ENCODE measurements around the gene LHX6.

Gene LHX6

DNA sequence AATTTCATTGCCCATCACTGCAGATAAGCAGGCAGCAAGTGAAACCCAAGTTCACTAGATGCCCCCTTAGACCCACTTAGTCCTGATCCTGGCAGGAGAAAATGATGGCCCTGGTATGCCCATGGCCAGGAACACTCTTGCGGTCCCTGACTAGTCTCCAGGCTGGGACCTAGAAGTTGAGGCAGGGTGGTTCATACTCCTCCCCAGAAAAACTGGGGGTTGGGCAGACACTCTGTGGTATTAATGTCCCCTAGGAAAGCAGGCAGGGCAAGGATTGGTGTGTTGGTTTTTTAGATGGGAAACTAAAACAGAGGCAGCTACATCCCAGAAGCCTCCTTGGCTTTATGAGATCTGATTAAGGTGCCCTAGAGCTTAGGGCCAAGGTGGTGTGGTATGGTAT is 13.1 kb downstream of the LHX6 start:
- DNase-seq = no peak

DNA sequence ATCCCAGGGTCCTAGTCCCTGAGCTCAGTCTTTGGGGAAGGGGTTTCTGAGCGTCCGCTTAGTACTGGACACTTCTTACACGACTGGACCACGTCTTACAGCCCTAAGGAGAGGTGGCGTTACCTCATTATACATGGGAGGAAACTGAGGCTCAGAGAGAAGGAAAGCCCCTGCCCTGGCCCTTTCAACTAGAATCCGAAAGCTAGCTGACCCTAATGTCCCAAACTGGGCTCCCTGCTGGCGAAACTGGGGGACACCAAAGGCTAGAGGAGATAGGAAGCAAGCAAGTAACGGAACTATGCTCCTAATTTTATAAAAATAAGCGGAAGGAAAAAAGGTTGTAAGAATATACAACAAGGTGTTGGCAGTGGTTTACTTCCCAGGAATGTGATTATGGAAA is 14.2 kb downstream of the LHX6 start:
- no peak for DNase-seq

DNA sequence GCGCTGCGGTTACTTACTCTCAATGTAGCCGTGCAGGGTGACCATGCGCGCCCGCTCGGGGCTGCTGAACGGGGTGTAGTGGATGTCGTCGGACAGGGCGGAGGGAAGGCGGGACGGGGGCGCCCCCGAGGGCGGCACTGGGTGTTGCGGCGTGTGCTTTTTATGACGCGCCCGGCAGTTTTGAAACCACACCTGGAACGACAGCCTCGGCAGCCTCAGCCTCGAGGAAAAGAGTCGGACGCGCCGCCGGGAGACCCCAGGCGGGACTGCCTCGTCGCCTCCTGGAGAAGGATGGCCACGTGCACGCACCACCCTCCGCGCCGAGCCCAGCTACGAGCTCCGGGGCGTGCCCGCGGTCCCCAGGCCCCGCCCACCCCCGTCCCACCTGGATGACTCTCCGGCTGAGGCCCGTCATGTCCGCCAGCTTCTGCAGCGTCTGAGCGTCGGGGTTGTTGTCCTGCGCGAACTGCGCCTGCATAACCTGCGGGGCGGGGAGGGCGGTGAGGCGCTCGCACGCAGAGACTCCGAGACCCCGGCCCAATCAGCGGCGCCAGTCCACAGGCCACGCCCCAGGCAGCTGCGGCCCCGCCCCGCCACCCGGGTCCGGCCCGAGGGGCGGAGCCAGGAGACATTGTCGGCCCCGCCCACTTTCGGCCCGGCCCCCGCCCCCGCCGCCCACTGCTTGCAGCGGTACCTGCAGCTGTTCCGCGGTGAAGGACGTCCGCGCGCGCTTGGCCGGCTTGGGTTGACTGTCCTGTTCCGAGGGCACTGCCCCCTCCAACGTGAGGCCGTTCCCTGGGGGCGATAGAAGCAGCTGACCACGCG is 15.0 kb downstream of the LHX6 start:
- no peak for DNase-seq

DNA sequence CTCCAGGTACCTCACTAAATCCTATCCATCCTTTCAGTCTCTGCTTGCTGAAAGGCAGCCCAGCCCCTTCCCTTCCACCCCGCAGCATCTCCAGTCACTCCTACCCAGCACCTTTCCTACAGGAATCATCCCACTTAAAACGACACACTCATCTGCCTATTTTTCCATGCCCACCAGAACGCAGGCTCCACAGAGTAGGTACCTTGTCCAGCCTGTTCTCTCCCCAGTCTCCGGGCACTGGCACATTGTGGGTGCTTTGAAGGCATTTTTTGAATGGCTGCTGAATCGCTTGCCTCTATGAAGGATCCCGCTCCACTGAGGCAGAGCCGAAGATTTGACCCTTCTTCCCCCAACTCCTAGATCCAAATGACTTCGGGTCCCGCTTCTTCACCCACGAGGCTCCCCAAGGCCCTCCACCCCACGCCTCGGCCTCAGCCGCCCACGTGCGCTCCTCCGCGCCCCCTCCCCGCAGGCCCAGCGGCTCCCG is 15.6 kb downstream of the LHX6 start:
- DNase-seq = no peak

DNA sequence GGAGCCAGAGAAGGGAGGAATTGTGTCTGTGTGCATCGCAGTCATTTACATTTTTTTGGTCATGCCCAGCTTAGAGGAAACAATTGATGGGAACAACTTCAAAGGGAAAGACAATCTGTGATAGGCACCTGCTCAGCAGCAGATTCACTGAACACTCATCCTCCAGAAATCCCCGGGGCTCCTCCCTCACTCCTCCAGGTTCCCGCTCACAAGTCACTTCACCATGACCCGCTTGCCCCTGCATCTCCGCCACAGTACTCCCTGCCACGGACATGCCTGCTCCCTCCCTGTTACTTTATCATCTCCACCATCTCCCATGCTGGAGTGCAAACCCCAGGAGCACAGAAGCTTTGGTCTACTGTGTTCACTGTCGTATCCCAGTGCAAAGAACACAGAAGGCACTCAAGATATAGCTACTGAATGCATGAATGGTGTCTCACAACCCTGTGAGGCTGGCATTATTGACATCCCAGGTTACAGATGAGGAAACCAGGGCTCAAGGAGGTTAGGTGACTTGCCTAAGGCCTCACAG is 16.2 kb downstream of the LHX6 start:
- DNase-seq = no peak

DNA sequence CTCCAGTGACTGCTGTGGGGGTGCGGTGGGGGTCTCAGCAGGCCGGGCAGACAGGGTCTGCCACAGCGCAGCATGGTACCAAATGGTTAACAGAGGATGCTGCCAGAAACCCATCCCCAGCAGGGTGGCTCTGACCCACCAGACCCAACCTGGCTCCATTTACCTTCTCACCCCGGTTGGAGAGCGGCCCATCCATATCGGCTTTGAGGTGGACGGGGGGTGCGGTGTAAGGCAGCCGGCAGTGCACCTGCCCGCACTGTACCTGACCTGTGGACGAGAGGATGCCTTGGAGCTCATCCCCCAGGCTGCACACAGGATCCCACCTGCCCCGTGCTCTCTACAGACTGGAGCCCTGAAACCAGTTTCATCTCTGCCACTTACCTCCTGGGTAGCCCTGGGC is 19.3 kb downstream of the LHX6 start:
- DNase-seq = no peak

DNA sequence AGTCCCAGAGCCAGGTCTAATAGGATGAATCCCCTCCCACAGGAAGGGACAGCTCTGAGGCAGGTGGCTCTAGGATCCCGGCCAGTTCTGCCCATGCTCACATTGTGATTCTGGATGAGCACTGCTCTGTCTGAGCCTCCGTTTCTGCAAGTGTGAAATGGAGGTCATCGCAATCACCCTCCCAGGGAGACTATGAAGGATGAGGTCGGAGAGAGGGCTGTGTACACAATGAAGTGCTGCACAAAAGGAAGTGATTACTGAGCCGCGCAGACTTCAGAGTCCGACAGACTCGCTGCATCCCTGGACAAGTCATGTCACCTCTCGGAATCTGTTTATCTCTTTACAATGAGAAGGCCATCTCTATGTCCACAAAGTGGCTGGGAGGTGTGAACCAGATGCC is 21.7 kb downstream of the LHX6 start:
- no peak for DNase-seq

DNA sequence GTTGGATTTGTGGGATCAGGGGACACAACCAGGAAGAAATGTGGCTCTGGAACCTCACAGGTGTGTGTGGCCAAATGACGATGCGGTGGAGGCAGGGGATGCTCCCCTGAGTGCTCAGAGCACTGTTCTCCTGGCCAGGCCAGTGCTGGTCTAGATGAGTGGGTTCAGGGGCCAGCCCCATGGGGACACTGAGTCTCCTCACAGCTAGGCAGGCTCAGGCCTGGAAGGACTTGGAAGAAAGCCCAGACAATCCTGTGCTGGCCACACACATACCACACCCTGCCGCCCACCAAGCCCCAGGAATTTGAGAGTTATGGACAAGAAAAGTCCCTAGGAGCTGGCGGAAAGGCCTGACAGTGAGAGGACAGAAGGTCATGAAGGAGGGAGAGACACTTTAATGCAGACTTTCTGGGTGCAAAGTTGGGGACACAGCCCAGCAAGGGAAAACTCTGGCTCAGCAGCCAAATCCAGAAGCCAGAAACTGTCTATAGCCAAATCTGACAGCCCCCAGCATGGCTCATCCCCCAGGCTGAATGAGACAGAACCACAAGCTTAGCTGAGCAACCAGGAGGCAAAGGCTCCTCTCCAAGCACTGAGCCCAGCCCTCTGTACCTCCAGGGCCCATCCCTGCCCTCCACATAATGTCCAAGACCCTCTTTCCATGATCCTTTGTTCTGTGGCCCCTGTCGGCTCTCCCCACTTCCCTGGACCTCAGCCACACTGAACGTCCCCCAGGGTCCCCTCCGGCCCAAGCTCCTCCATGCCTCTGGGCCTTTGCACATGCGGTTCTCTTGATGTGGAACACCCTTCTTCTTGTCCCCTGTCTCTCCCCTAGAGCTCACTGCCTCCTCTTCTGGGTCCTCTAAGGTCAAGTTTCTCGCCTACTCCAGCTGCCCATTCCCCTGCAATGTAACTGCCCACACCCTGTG is 22.4 kb downstream of the LHX6 start:
- no peak for DNase-seq

DNA sequence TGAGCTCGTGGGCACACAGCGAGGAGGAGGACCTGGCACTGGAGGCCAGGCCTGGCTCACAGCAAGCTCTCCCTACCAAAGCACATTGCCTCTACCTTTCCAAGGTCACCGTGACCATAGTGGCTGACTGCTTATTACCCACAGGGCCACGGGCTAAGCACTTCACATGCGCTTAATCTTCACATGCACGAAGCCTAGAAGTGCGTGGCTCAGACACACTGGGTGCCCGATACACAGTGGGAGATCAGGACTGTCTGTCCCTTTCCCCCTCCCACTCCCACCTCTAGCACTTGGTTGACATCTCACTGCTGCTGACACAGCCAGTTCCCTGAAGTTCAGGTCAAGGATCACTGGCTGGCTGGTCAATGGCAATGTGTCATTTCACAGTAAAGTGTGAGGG is 23.6 kb downstream of the LHX6 start:
- DNase-seq = no peak

DNA sequence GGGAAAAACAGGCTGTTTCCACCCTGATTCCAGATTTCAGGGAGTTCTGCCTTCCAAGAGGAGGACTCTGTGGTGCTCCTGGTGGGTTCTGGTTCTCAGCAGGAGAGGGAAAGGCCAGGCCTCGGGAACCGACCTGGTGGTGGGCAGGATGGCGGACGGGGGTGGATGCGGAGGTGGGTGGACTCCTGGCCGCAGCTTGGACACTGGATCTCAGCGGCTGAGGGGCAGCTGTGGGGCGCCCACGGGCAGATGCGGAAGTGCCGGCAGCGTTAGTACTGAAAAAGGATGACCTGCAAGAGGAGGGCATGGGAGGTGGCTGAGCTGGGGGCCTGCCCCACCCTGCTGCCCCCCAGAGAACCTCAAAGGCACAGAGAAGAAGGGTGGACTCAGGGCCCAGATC is 24.3 kb downstream of the LHX6 start:
- DNase-seq = no peak

DNA sequence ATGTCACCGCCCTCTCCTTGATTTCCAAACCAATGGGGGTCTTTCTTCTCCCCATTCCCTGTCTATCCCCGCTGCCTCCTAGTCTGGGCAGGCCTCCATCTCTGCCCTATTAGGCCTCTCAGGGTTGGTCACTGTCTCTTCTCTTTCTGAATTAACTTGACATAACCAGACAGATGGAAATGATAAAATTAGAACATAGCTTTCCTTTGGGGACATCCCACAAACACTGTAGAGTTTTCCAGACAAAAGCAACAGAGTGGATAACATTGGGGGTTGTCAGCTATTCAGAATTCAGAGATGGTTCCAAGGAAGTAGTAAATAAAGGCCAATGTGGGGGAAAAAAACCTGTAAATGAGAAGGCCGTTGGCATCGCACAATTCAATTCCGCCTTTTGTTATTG is 24.7 kb downstream of the LHX6 start:
- DNase-seq = no peak

DNA sequence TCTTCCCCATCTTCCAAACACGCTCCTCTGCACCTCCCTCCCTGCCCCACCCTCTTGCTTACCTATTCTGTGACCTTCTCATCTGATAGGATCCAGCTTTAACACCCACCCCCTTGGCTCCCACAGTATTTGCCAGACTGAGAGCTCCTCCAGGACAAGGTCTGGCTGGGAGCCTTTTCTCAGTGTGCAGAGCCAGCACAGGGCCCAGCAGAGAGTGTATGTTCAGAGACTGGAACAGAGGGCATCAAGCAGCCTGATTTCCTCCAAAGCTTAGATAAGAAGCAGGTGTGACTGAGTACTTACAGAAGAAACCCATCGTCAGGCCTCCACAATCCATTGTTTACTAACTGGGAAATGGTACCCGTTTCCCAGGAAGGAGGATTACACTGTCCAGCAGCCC is 26.6 kb downstream of the LHX6 start:
- DNase-seq = no peak

DNA sequence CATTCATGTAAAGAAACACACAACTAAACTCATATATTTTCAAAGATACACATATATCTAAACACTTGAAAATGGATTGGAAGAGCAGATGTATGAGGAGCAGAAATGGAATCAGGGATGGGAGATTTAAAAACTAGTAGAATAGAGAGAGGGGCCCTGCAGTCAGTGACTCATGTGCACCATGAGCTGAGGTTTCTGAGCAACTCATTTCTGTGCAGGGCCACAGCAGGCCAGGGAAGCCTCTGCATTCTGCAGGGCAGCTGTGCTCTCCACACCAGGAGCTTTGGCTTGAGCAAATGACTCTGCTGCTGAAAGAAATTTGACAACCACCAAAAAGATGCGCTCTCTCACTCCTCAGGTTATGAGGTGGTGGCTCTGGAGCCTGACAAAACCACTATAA is 27.1 kb downstream of the LHX6 start:
- DNase-seq = no peak

DNA sequence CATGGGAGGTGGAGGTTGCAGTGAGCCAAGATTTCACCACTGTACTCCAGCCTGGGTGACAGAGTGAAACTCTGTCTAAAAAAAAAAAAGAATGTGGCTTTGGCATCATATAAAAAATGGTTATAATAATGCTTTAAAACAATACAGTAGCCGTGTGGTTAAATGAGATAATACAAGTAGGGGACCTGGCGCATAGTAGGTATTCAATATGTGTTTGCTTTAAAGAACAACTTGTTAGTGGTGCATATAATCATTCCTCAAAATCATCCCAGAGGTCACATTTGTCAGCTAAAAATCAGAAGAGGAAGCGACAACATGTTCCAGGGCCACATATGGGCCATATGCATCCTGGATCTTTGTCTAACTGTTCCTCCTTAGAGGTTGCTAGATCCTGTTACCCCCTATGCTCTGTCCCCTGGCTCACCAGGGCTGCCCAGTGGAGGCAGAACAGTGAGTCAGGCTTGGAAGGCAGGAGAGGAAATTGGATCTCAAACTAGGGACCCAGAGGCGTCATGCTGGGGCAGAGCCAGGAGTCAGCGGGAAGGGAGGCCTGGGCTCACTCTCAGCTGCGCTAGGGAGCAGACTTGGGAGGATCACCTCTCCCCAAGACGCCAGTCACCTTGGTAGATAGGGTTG is 27.7 kb downstream of the LHX6 start:
- DNase-seq = no peak

DNA sequence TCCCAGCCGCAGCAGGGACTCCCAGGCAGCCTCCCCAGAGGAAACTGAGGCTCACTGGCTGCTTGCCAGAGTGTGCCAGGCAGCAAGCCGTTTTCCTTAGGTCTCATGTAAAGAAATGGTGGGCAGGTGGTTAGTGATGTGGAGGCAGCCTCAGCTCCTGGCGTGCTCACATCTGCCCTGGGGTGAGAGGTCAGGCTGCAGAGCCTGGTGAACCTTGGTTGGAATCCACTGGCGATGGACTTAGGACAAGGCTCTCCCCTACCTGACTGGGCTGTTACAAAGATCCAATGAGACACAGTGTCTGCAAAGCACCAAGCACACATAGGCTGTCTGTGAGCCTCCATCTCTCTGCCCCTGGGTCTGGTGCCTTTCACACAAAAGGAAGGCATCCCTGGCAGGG is 30.9 kb downstream of the LHX6 start:
- no peak for DNase-seq

DNA sequence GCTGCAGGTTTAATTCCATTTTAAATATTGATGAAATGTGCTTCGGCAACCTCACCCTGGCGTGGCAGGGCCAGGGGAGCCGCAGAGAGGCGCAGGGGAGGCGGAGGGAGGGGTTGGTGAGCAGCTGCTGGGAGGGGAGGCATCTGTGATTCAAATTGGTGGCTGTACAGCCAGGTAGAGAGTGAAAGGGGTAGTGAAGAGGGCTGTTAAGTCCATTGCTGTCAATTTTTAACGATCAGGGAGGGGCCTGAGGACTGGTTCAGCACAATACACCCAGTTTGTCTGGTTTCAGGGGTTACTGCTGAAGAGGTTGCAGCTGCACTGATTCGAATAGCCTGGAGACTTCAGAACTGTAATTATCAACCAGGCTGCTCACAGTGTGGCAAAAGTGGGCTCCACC is 31.3 kb downstream of the LHX6 start:
- no peak for DNase-seq

DNA sequence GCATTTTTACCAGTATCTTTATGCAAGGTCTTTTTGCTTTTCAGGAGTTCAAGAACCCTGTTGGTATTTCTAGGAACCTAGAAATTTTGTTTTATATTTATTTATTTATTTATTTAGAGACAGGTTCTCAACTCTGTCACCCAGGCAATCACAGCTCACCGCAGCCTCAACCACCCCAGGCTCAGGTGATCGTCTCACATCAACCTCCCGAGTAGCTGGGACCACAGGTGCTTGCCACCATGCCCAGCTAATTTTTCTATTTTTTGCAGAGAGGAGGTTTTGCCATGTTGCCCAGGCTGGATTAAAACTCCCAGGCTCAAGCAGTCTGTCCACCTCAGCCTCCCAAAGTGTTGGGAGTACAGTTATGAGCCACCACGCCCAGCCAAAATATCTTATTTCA is 32.9 kb downstream of the LHX6 start:
- no peak for DNase-seq

DNA sequence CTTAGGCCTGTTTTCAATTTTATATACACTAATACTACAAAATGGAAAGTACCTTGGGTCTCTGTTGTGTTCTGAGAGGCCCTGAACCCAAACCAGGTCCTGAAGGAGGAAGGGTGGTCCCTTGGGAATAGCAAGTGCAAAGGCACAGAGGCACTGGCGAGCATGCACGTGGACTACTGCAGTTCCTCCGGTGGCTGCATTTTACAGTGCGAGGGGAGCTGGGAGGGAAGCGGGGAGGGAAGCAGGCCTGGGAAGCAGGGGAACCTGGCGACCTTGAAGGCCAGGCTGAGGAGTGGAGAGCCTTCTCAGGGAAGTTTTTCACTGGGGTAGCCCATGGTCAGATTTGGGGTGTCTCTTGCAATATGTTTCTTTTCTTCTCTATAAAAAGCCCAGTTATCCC is 35.1 kb downstream of the LHX6 start:
- no peak for DNase-seq

DNA sequence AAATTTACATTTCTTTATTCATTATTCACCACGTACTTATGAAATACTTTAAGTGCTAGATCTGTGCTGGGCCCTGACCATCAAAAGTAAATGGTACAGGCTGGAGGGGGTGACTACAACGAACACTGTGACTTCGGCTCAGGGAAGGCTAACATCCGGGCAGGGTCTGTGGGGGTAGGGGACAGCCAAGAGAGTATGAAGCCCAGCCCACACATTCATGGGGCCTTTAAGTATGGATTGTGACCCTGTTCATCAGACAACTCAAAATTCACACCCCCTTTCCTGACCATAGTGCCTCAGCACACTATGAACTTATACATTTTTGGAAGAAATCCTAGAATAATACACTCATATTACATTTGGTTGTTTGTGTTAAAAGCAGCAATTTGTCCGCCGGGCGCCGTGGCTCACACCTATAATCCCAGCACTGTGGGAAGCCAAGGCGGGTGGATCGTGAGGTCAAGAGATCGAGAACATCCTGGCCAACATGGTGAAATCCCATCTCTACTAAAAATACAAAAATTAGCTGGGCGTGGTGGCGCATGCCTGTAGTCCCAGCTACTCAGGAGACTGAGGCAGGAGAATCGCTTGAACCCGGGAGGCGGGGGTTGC is 35.7 kb downstream of the LHX6 start:
- no peak for DNase-seq

DNA sequence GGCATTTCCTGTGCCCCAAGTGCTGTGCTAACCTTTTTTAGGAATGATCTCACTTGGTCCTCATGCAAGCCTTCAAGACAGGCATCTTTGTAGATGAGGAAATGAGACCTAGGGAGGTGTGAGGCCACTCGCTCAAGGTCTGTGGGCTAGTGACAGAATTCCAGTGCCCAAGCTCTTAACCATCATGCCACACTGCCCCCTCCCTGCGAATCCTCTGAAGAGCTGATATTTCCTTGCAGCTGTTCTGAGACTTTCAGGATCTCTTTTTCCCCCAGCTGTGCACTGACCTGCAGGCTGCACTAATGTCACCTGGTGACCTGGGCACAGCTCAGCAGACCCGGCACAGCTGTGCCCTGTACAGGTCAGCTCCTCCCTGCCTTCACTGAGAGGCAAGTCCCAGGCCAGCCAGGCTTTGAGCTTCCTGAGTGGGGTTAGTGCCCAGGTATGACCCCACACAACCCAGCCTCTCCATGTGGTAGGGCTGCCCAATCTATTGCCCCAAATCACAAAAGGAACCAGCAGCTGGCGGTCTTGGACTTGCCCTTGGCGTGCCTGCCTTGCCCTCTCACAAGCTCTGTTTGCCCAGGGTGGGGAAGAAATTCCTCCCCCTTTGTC is 36.4 kb downstream of the LHX6 start:
- no peak for DNase-seq

DNA sequence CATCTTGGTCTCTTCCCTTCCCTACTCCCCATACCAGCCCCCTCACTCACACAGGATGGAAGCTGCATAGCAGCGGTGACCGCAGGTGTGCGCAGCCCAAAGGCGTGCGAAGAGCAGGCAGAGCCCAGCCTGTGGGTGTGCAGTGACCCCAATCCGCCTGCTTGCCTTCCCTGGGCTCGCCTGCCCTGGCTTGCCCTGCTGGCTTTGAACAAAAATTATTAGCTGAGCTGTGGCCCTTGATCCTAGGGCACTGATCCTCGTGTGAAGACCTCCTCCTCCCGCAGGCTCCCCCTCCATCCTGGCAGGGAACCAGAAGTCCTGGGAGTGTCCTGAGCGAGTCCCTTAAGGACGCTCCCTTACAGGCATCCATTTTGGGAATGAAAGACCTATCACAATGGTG is 37.2 kb downstream of the LHX6 start:
- DNase-seq = no peak

DNA sequence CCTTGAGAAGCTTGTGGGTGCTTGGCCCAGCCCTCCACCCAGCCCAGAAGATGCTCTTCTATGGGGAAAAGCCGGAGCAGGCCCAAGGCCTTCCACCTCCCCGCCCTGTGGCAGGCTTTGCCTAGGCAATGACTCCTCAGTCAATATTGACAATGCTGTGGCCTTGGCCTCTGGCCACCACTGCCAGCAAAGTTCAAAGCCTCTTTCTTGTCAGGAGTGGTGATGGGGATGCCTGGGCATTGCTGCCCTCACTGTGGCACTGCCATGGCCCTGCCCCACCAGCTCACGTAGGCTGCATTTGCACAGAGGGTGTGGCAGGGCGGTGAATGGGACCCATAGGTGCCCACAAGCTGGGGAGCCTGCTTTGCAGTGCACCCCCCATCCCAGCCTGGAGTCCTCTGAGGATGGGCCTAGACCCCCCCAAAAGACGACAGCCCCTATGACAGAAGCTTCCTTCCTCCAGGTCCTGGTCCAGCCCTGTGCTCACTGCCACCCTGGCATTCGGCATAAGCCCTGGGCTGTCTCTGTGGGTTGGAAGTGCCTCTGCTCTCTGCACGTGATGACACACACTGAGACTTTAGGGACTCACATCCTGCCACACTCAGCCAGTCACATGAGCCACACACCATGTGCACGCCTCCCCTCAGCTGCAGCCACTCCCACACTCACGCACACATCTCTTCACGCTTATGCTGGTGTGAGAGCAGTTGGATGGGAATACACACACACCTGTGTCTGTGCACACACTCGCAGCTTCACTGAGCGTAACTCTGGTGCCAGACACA is 38.0 kb downstream of the LHX6 start:
- DNase-seq = no peak

All from NCI-H446 treated with DMSO at 0.1 percent for 48 hours (cell line).